ENCODE measurements around the gene KLHL2.
"Not testable (repeated sequence)": the region's sequence is repeated elsewhere in the genome, so short reads cannot be mapped to it uniquely, and the experiment has no call there.

The KLHL2 gene

GRCh38 chr4:165244587-165245186 lies 37.3 kb downstream of the KLHL2 start:
- not testable (repeated sequence) for FAIRE-seq; DNase-seq (ENCODE audit: insufficient read length, low spot score)

- no peak for FAIRE-seq
- DNase-seq (ENCODE audit: insufficient read length, low spot score), result no peak
- no peak for TF ChIP-seq CTCF (IDR thresholded peaks at IDR 0.05; ENCODE audit: insufficient read depth, missing control alignments)
These were observed 40.7 kb downstream of the KLHL2 start for GRCh38 chr4:165248102-165248501.

- not testable (repeated sequence) for FAIRE-seq; DNase-seq (ENCODE audit: insufficient read length, low spot score)
These were observed 41.5 kb downstream of the KLHL2 start for GRCh38 chr4:165248904-165249303.

- DNase-seq (ENCODE audit: insufficient read length, low spot score); FAIRE-seq: not testable (repeated sequence)
These were observed 47.4 kb downstream of the KLHL2 start for GRCh38 chr4:165254771-165255170.

- FAIRE-seq; DNase-seq (ENCODE audit: insufficient read length, low spot score): not testable (repeated sequence)
These were observed 48.1 kb downstream of the KLHL2 start for GRCh38 chr4:165255439-165255838.

- not testable (repeated sequence) for FAIRE-seq; DNase-seq (ENCODE audit: insufficient read length, low spot score)
These were observed 48.8 kb downstream of the KLHL2 start for GRCh38 chr4:165256074-165256659.

GRCh38 chr4:165259776-165260175 lies 52.4 kb downstream of the KLHL2 start:
- not testable (repeated sequence) for DNase-seq (ENCODE audit: insufficient read length, low spot score); FAIRE-seq

GRCh38 chr4:165262306-165262705 lies 54.9 kb downstream of the KLHL2 start:
- not testable (repeated sequence) for FAIRE-seq; DNase-seq (ENCODE audit: insufficient read length, low spot score)

GRCh38 chr4:165263466-165263865 lies 56.1 kb downstream of the KLHL2 start:
- not testable (repeated sequence) for FAIRE-seq; DNase-seq (ENCODE audit: insufficient read length, low spot score)

GRCh38 chr4:165269931-165270330 lies 62.6 kb downstream of the KLHL2 start:
- DNase-seq (ENCODE audit: insufficient read length, low spot score); FAIRE-seq: not testable (repeated sequence)

GRCh38 chr4:165273443-165273842 lies 66.1 kb downstream of the KLHL2 start:
- DNase-seq (ENCODE audit: insufficient read length, low spot score); FAIRE-seq: not testable (repeated sequence)

- not testable (repeated sequence) for DNase-seq (ENCODE audit: insufficient read length, low spot score); FAIRE-seq
These were observed 68.0 kb downstream of the KLHL2 start for GRCh38 chr4:165275357-165275756.

- DNase-seq (ENCODE audit: insufficient read length, low spot score); FAIRE-seq: not testable (repeated sequence)
These were observed 72.2 kb downstream of the KLHL2 start for GRCh38 chr4:165279531-165279930.

- FAIRE-seq; DNase-seq (ENCODE audit: insufficient read length, low spot score): not testable (repeated sequence)
These were observed 77.3 kb downstream of the KLHL2 start for GRCh38 chr4:165284697-165285096.

GRCh38 chr4:165286619-165287340 lies 79.4 kb downstream of the KLHL2 start:
- FAIRE-seq; DNase-seq (ENCODE audit: insufficient read length, low spot score): not testable (repeated sequence)

All from D721Med (cell line).